Measurements from ENCODE around the gene SRSF3.
"Not testable (repeated sequence)": the region's sequence is repeated elsewhere in the genome, so short reads cannot be mapped to it uniquely, and the experiment has no call there.

The SRSF3 gene

DNA sequence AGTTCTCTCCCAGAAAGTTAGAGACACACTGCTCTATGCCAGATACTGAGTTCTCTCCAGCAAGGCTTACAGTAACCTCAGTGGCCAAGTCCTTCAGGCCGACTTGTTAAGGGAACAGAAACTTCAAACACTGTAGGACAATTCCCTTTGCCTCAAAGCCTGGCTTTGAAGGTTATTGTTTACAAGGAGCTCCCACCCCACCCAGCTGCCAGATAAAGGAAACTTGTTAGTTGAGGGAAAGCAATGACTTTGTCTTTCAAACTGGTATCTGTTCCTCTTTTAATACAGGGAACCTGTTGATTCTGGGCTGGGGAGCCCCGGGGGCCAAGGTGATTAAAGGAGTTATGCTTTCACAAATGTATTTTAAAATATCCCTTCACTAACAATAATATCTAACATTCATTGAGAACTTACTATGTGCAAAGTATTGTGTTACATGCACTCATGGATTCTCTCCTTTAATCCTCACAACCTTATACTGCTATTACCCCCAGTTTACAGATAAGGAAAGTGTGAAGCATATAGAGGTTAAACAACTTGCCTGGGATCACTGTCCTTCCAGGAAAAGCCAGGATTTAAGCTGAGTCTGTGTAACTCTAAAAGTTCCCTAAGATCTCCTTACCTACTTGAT is 56.8 kb downstream of the SRSF3 start:
- TF ChIP-seq, protein P1, sequence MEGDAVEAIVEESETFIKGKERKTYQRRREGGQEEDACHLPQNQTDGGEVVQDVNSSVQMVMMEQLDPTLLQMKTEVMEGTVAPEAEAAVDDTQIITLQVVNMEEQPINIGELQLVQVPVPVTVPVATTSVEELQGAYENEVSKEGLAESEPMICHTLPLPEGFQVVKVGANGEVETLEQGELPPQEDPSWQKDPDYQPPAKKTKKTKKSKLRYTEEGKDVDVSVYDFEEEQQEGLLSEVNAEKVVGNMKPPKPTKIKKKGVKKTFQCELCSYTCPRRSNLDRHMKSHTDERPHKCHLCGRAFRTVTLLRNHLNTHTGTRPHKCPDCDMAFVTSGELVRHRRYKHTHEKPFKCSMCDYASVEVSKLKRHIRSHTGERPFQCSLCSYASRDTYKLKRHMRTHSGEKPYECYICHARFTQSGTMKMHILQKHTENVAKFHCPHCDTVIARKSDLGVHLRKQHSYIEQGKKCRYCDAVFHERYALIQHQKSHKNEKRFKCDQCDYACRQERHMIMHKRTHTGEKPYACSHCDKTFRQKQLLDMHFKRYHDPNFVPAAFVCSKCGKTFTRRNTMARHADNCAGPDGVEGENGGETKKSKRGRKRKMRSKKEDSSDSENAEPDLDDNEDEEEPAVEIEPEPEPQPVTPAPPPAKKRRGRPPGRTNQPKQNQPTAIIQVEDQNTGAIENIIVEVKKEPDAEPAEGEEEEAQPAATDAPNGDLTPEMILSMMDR (IDR thresholded peaks at IDR 0.05; ENCODE audit: low read depth, low read length, missing control alignments), result no peak
- H3K27me3 ChIP-seq (replicated peaks), result no peaks in the 10 kb centered on the region
- H3K27ac ChIP-seq, result no peak overlapping the region
- in situ Hi-C loops (cut with HindIII; ENCODE audit: low pct_ligation_motif_present, low sequenced_read_pairs), result no loop called here
- no peak overlapping the region for H3K4me3 ChIP-seq (ENCODE audit: low read depth, low read length)
- DNase-seq, result no peak
- H3K36me3 ChIP-seq (replicated peaks), result no peaks in the 10 kb centered on the region

DNA sequence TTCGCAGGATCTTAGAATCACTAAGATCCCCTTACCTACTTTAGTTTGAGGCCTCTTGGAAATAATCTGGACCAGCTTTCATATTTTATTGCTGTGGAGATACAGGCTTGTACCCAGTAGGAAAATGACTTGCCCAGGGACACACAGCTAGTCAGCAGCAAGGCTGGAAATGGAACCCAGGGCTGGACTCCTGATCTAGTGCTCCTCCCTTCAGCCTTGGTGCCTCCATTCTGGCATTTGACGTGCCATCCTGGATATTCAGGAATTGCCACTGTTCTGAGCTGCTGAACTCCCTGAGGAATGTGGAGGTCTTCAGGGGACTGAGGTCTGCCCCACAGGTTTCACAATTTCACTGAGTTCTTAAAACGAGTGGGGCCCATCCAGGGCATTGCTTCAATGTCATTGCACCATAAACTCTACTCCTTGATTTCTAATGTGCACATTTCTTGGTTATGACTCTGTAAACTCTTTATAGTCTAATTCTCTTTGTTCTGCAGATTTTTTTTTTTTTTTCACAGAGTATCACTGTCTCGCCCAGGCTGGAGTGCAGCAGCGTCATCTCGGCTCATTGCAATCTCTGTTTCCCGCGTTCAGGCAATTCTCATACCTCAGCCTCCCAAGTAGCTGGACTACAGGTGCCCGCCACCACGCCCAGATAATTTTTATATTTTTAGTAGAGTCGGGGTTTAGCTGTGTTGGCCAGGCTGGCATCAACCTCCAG is 57.7 kb downstream of the SRSF3 start:
- in situ Hi-C loops (cut with HindIII; ENCODE audit: low pct_ligation_motif_present, low sequenced_read_pairs), result no loop called here
- H3K4me3 ChIP-seq (ENCODE audit: low read depth, low read length), result no peak overlapping the region
- no peak for DNase-seq
- H3K27ac ChIP-seq, result no peak overlapping the region
- H3K27me3 ChIP-seq (replicated peaks), result no peaks in the 10 kb centered on the region
- no peaks in the 10 kb centered on the region for H3K36me3 ChIP-seq (replicated peaks)
- TF ChIP-seq, protein P1 (IDR thresholded peaks at IDR 0.05; ENCODE audit: low read depth, low read length, missing control alignments), result no peak

DNA sequence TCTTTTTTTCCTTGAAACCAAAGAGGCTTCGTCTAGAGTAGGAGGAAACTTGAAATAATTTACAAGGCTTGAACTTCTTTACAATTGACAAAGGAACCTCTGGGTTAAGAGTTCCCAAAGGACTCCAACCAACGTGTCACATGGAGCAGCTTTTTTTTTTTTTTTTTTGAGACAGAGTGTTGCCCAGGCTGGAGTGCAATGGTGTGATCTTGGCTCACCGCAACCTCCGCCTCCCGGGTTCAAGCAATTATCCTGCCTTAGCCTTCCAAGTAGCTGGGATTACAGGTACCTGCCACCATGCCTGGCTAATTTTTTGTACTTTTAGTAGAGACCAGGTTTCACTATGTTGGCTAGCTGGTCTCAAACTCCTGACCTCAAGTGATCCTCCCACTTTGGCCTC is 60.3 kb downstream of the SRSF3 start:
- H3K4me3 ChIP-seq (ENCODE audit: low read depth, low read length); in situ Hi-C loops (cut with HindIII; ENCODE audit: low pct_ligation_motif_present, low sequenced_read_pairs); DNase-seq; H3K27me3 ChIP-seq (replicated peaks); H3K36me3 ChIP-seq (replicated peaks); H3K27ac ChIP-seq: not testable (repeated sequence)

Data from brain microvascular endothelial cell (primary cell).